ENCODE results near the gene ELF5.

The ELF5 gene

GRCh38 chr11:34466802-34467488 lies 46.6 kb downstream of the ELF5 start:
- Histone ChIP-seq H3K27ac (ENCODE audit: low read depth, low read length, poor library complexity, severe bottlenecking) (no peak overlapping the region), H3K4me2 (ENCODE audit: low read length) (no peak overlapping the region), H3K36me3 (ENCODE audit: insufficient read depth, low read length) (peaks cover 81% of the 10 kb centered on the region), H2AFZ (ENCODE audit: low read length) (no peak overlapping the region), H3K9ac (ENCODE audit: low read length) (no peak overlapping the region), H3K4me3 (ENCODE audit: low read depth, low read length, poor library complexity, severe bottlenecking) (no peak overlapping the region), H3K9me2 (ENCODE audit: low read depth, low read length) (no peaks in the 10 kb centered on the region), H3K4me1 (ENCODE audit: insufficient read depth, low read length, severe bottlenecking) (no peaks in the 10 kb centered on the region), H3K27me3 (ENCODE audit: insufficient read depth, low read length) (no peaks in the 10 kb centered on the region), H3K9me3 (ENCODE audit: low read length) (peaks cover 14% of the 10 kb centered on the region), H4K20me1 (ENCODE audit: insufficient read depth, low read length) (no peaks in the 10 kb centered on the region), H3F3A (ENCODE audit: insufficient read depth, low read length) (no peaks in the 10 kb centered on the region), H3K79me2 (ENCODE audit: insufficient read depth, low read length) (no peaks in the 10 kb centered on the region)
- TF ChIP-seq CTCF (IDR thresholded peaks at IDR 0.05; ENCODE audit: low read length) (no peak), EZH2 (IDR thresholded peaks at IDR 0.05; ENCODE audit: borderline replicate concordance, low read length) (no peak)

GRCh38 chr11:34464591-34465051 lies 49.0 kb downstream of the ELF5 start:
- no peaks in the 10 kb centered on the region for H3F3A ChIP-seq (ENCODE audit: insufficient read depth, low read length)
- H3K27ac ChIP-seq (ENCODE audit: low read depth, low read length, poor library complexity, severe bottlenecking), result no peak overlapping the region
- no peak for TF ChIP-seq EZH2 (IDR thresholded peaks at IDR 0.05; ENCODE audit: borderline replicate concordance, low read length)
- TF ChIP-seq CTCF (IDR thresholded peaks at IDR 0.05; ENCODE audit: low read length), result no peak
- H3K4me2 ChIP-seq (ENCODE audit: low read length), result no peak overlapping the region
- H3K4me3 ChIP-seq (ENCODE audit: low read depth, low read length, poor library complexity, severe bottlenecking), result no peak overlapping the region
- no peak overlapping the region for H3K9ac ChIP-seq (ENCODE audit: low read length)
- no peaks in the 10 kb centered on the region for H3K27me3 ChIP-seq (ENCODE audit: insufficient read depth, low read length)
- H3K9me2 ChIP-seq (ENCODE audit: low read depth, low read length), result no peaks in the 10 kb centered on the region
- H4K20me1 ChIP-seq (ENCODE audit: insufficient read depth, low read length), result no peaks in the 10 kb centered on the region
- peaks cover 14% of the 10 kb centered on the region for H3K9me3 ChIP-seq (ENCODE audit: low read length)
- no peaks in the 10 kb centered on the region for H3K79me2 ChIP-seq (ENCODE audit: insufficient read depth, low read length)
- no peaks in the 10 kb centered on the region for H3K4me1 ChIP-seq (ENCODE audit: insufficient read depth, low read length, severe bottlenecking)
- no peak overlapping the region for H2AFZ ChIP-seq (ENCODE audit: low read length)
- H3K36me3 ChIP-seq (ENCODE audit: insufficient read depth, low read length), result peaks cover 81% of the 10 kb centered on the region

- peaks cover 88% of the 10 kb centered on the region for H3K36me3 ChIP-seq (ENCODE audit: insufficient read depth, low read length)
- H3K4me2 ChIP-seq (ENCODE audit: low read length), result no peak overlapping the region
- no peaks in the 10 kb centered on the region for H3K9me2 ChIP-seq (ENCODE audit: low read depth, low read length)
- no peak overlapping the region for H2AFZ ChIP-seq (ENCODE audit: low read length)
- no peaks in the 10 kb centered on the region for H3K79me2 ChIP-seq (ENCODE audit: insufficient read depth, low read length)
- H3K9ac ChIP-seq (ENCODE audit: low read length), result no peak overlapping the region
- no peaks in the 10 kb centered on the region for H3F3A ChIP-seq (ENCODE audit: insufficient read depth, low read length)
- H3K4me1 ChIP-seq (ENCODE audit: insufficient read depth, low read length, severe bottlenecking), result no peaks in the 10 kb centered on the region
- no peak overlapping the region for H3K4me3 ChIP-seq (ENCODE audit: low read depth, low read length, poor library complexity, severe bottlenecking)
- H3K9me3 ChIP-seq (ENCODE audit: low read length), result 0 out of 2 replicates have a peak, but pooled peaks cover 4% of the 10 kb centered on the region
- H4K20me1 ChIP-seq (ENCODE audit: insufficient read depth, low read length), result no peaks in the 10 kb centered on the region
- TF ChIP-seq EZH2 (IDR thresholded peaks at IDR 0.05; ENCODE audit: borderline replicate concordance, low read length) (no peak), CTCF (IDR thresholded peaks at IDR 0.05; ENCODE audit: low read length) (no peak)
- no peaks in the 10 kb centered on the region for H3K27me3 ChIP-seq (ENCODE audit: insufficient read depth, low read length)
- no peak overlapping the region for H3K27ac ChIP-seq (ENCODE audit: low read depth, low read length, poor library complexity, severe bottlenecking)
Observed at GRCh38 chr11:34461215-34461614, 52.4 kb downstream of the ELF5 start.

All from OCI-LY1 (cell line).